Esophagus muscularis mucosa (tissue), 4 donors: ENCODE results near the gene KRTAP9-6. TPM values are rescaled to one million over a fixed set of nuclear protein-coding genes. Genes with fewer than 3 reads are reported as not detected.

ENCODE experiments used
- DNase-seq: peaks from one replicate; pipeline ENCODE4 v3.0.0-alpha.2; 2017; ENCODE audit errors: extremely low spot score
- H3K27ac ChIP-seq, 4 donors: fragments of 200-600 bp; sonication (generic); replicated peaks in 1 of 4; 1 replicate in 3 of 4; 2 replicates in 1 of 4; pipeline ENCODE4 v1.5.1; 2016 to 2019; ENCODE audit warnings: mild to moderate bottlenecking in 1 of 4
- H3K27me3 ChIP-seq, 4 donors: fragments of 200-600 bp; sonication (generic); one replicate each; pipeline versions ENCODE4 v1.5.1 to v1.6.0; 2016 to 2019
- H3K36me3 ChIP-seq, 4 donors: fragments of 200-600 bp; sonication (generic); one replicate each; pipeline ENCODE4 v1.5.1; 2016 to 2019
- H3K4me1 ChIP-seq, 4 donors: fragments of 200-600 bp; sonication (generic); one replicate each; pipeline ENCODE4 v1.5.1; 2016 to 2019
- H3K4me3 ChIP-seq, 4 donors: fragments of 200-600 bp; sonication (generic); 1 replicate in 2 of 4; 2 replicates in 2 of 4; pipeline ENCODE4 v1.5.1; 2016 to 2019; ENCODE audit warnings: mild to moderate bottlenecking in 4 of 4, moderate library complexity in 1 of 4
- H3K9me3 ChIP-seq, 4 donors: fragments of 200-600 bp; sonication (generic); 1 replicate in 3 of 4; 2 replicates in 1 of 4; pipeline ENCODE4 v1.5.1; 2016 to 2019
- CTCF ChIP-seq, 3 experiments: fragments of 200-600 bp in 2 of 3; fragments of 450-650 bp in 1 of 3; sonication (generic) in 2 of 3; IDR thresholded peaks; one replicate each; pipeline ENCODE4 v1.5.1; 2017 to 2019; ENCODE audit warnings: antibody characterized with exemption in 3 of 3, mild to moderate bottlenecking in 2 of 3, moderate library complexity in 1 of 3
- EP300 ChIP-seq: sonication (generic); formaldehyde crosslinking; IDR thresholded peaks from one replicate; pipeline ENCODE4 v1.6.1; 2017; ENCODE audit warnings: antibody characterized with exemption
- POLR2A ChIP-seq: fragments of 450-650 bp; IDR thresholded peaks from one replicate; pipeline ENCODE4 v1.6.1; 2017; ENCODE audit warnings: antibody characterized with exemption, moderate library complexity, mild to moderate bottlenecking, low read depth
- POLR2AphosphoS5 ChIP-seq, 2 donors: sonication (generic); formaldehyde crosslinking; IDR thresholded peaks; one replicate each; pipeline ENCODE4 v1.6.1; 2017; ENCODE audit warnings: antibody characterized with exemption in 2 of 2
- WGBS: methylation state at CpG from one replicate; pipeline ENCODE4 v1.1.5; 2018; 5-methylcytosine and 5-hydroxymethylcytosine counted together
- intact Hi-C: fragments of 100-400 bp; cut with DNase I; formaldehyde crosslinking; loops from one replicate; pipeline ENCODE4 v1.15.1; 2023
- small RNA-seq, 3 donors: library from RNA; depleted of rRNA; stranded (forward); fragments of <200 nt; gene quantifications; one replicate each; pipeline ENCODE3, GENCODE V24; 2016
- total RNA-seq, 4 donors: library from RNA; depleted of rRNA; stranded (reverse); fragments of >200 nt; gene quantifications; one replicate each; pipeline versions ENCODE4 v1.1.0 to v1.2.1, GENCODE V29; 2016

Gene KRTAP9-6
- total RNA-seq, 4 donors from 2014 or later: not detected

GRCh38 chr17:41311111-41311510, 45.9 kb downstream of the KRTAP9-6 start:
- no peaks in the 10 kb centered on the region for H3K9me3 ChIP-seq
- intact Hi-C loops: no loop called here
- WGBS: 86% methylated on average over 1 of the region's 1 CpG
- H3K36me3 ChIP-seq: no peaks in the 10 kb centered on the region
- no peak for TF ChIP-seq POLR2AphosphoS5 (IDR thresholded peaks at IDR 0.05)
- TF ChIP-seq CTCF (IDR thresholded peaks at IDR 0.05): no peak
- TF ChIP-seq EP300: no peak
- no peak for TF ChIP-seq POLR2A
- H3K27me3 ChIP-seq: peaks cover 0 to 25% (median 0%) of the 10 kb centered on the region in 4 donors
- H3K4me3 ChIP-seq: no peak overlapping the region
- peaks cover 0 to 11% (median 9%) of the 10 kb centered on the region in 4 donors for H3K4me1 ChIP-seq
- H3K27ac ChIP-seq: no peak overlapping the region
- DNase-seq: no peak

GRCh38 chr17:41315204-41315794, 50.1 kb downstream of the KRTAP9-6 start, which contains the start of gene KRTAP17-1:
Gene KRTAP17-1, minus strand, starts transcription at chr17:41315710. Its CDS starts 60 bp downstream, at chr17:41315650.
- no peaks in the 10 kb centered on the region for H3K4me1 ChIP-seq
- DNase-seq: no peak
- H3K4me3 ChIP-seq: no peak within 1 kb of the TSS
- intact Hi-C loops: no loop called here
- H3K27me3 ChIP-seq: peaks cover 0 to 26% (median 0%) of the 10 kb centered on the region in 4 donors
- 79% methylated on average over 8 of the region's 24 CpGs for WGBS
- H3K27ac ChIP-seq: no peak within 1 kb of the TSS
- TF ChIP-seq CTCF (IDR thresholded peaks at IDR 0.05): no peak
- no peak for TF ChIP-seq POLR2A
- no peak for TF ChIP-seq EP300
- TF ChIP-seq POLR2AphosphoS5 (IDR thresholded peaks at IDR 0.05): no peak
- H3K36me3 ChIP-seq: no peaks in the 10 kb centered on the region
- H3K9me3 ChIP-seq: peaks cover 0 to 11% (median 5%) of the 10 kb centered on the region in 4 donors

Small RNA genes lying within 50 kb of the gene (small RNA-seq; reads per million reads assigned to genes)
- gene KRTAP9-10P: 0 reads per million in 3 donors

Other genes starting within 250 kb of the KRTAP9-6 start
- not detected for gene KRTAP1-5, start 238.2 kb upstream of the KRTAP9-6 start, total RNA-seq
- not detected for gene KRTAP1-4, start 235.2 kb upstream of the KRTAP9-6 start, total RNA-seq
- gene KRTAP1-3, start 230.5 kb upstream of the KRTAP9-6 start, total RNA-seq: not detected
- not detected for gene KRTAP1-1, start 223.9 kb upstream of the KRTAP9-6 start, total RNA-seq
- gene KRTAP2-1, start 218.1 kb upstream of the KRTAP9-6 start, total RNA-seq: not detected
- gene KRTAP2-2, start 210.1 kb upstream of the KRTAP9-6 start, total RNA-seq: not detected
- gene KRTAP2-3, start 205.3 kb upstream of the KRTAP9-6 start, total RNA-seq: not detected
- gene KRTAP2-4, start 199.5 kb upstream of the KRTAP9-6 start, total RNA-seq: not detected
- gene KRTAP4-7, start 181.2 kb upstream of the KRTAP9-6 start, total RNA-seq: not detected
- gene KRTAP4-8, start 167.2 kb upstream of the KRTAP9-6 start, total RNA-seq: not detected
- gene KRTAP4-16, start 163.2 kb upstream of the KRTAP9-6 start, total RNA-seq: not detected
- gene KRTAP4-9, start 160.0 kb upstream of the KRTAP9-6 start, total RNA-seq: not detected
- gene KRTAP4-11, start 147.0 kb upstream of the KRTAP9-6 start, total RNA-seq: not detected
- gene KRTAP4-12, start 141.2 kb upstream of the KRTAP9-6 start, total RNA-seq: not detected
- gene KRTAP4-6, start 124.8 kb upstream of the KRTAP9-6 start, total RNA-seq: not detected
- gene KRTAP4-5, start 115.6 kb upstream of the KRTAP9-6 start, total RNA-seq: not detected
- gene KRTAP4-4, start 104.6 kb upstream of the KRTAP9-6 start, total RNA-seq: not detected
- not detected for gene KRTAP4-3, start 97.2 kb upstream of the KRTAP9-6 start, total RNA-seq
- not detected for gene KRTAP4-2, start 87.2 kb upstream of the KRTAP9-6 start, total RNA-seq
- gene KRTAP4-1, start 80.5 kb upstream of the KRTAP9-6 start, total RNA-seq: not detected
- gene KRTAP9-1, start 75.5 kb upstream of the KRTAP9-6 start, total RNA-seq: not detected
- gene KRTAP9-2, start 38.7 kb upstream of the KRTAP9-6 start, total RNA-seq: not detected
- not detected for gene KRTAP9-3, start 32.9 kb upstream of the KRTAP9-6 start, total RNA-seq
- not detected for gene KRTAP9-8, start 27.4 kb upstream of the KRTAP9-6 start, total RNA-seq
- gene KRTAP9-4, start 15.7 kb upstream of the KRTAP9-6 start, total RNA-seq: not detected
- not detected for gene KRTAP9-9, start 10.0 kb upstream of the KRTAP9-6 start, total RNA-seq
- not detected for gene KRTAP9-7, start 10.3 kb downstream of the KRTAP9-6 start, total RNA-seq
- gene KRTAP29-1, start 37.5 kb downstream of the KRTAP9-6 start, total RNA-seq: not detected
- gene KRTAP16-1, start 43.9 kb downstream of the KRTAP9-6 start, total RNA-seq: not detected
- not detected for gene KRTAP17-1, start 50.3 kb downstream of the KRTAP9-6 start, total RNA-seq
- not detected for gene KRT33A, start 85.5 kb downstream of the KRTAP9-6 start, total RNA-seq
- not detected for gene KRT33B, start 104.4 kb downstream of the KRTAP9-6 start, total RNA-seq
- not detected for gene KRT34, start 116.9 kb downstream of the KRTAP9-6 start, total RNA-seq
- gene KRT31, start 132.2 kb downstream of the KRTAP9-6 start, total RNA-seq: not detected
- gene KRT37, start 159.2 kb downstream of the KRTAP9-6 start, total RNA-seq: not detected
- not detected for gene KRT38, start 175.6 kb downstream of the KRTAP9-6 start, total RNA-seq
- gene KRT32, start 202.0 kb downstream of the KRTAP9-6 start, total RNA-seq: not detected
- not detected for gene KRT35, start 215.8 kb downstream of the KRTAP9-6 start, total RNA-seq
- not detected for gene KRT36, start 224.5 kb downstream of the KRTAP9-6 start, total RNA-seq
- gene KRT13, start 240.2 kb downstream of the KRTAP9-6 start, total RNA-seq: 10 to 100 TPM in 1 of 4 donors, under 1 TPM in 2, not detected in 1; 0.39 to 23.3 (median 0.52) TPM